ENCODE results near the gene DYNLT2. TPM values are rescaled to one million over a fixed set of nuclear protein-coding genes. Genes with fewer than 3 reads are reported as not detected.

DYNLT2 gene
- total and polyA plus RNA-seq, 2 of the 13 experiments (the other 11 are each of a cell fraction or from before 2014, with no cell fraction given): 2.1 to 4.3 TPM

DNA sequence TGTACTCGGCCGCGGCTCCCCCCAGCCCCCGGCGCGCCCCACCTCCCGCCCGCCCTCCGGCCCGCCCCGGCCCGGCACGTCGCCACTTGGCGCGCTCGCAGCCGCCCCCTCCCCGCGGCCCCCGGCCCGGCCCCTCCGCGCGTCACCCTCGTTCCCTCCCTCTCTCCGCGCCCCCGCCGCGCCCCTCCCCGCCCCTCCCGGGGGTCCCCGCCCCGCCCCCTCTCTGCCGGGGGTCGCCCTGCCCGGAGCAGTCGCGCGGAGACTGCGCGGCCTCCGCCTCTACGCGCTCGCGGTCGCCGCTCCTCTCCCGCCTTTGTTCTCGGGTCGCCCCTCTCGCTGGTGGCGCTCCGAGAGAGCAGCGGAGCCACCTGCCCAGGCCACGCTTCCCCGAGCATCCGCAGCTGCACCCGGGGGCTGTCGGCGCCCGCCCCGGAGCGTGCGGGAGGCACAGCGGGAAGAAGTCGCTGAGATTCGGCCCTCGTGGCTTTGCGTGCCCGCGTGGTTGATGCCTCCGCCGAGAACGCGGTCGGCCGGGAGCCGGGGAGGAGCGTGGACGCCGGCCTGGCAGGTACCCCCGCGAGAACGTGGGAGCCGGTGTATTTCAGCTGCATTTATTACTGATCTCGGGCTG, 26.8 kb downstream of the DYNLT2 start, which contains the start of gene PHF10 (continued):
- no peak for TF ChIP-seq GATA4 (IDR thresholded peaks at IDR 0.05; ENCODE audit: borderline replicate concordance, low read depth)
- TF ChIP-seq YEATS2 (CRISPR knock-in tag; IDR thresholded peaks at IDR 0.05; ENCODE audit: borderline replicate concordance): no peak
- TF ChIP-seq ZNF230 (CRISPR knock-in tag; IDR thresholded peaks at IDR 0.05): peak; percentile 91; the same call in 1 of the 2 replicates
- 0 out of 2 replicates have a peak, but pooled peaks have one; percentile 58 for TF ChIP-seq ZNF761 (CRISPR knock-in tag; conservative IDR thresholded peaks at IDR 0.05)
- TF ChIP-seq, protein P1, sequence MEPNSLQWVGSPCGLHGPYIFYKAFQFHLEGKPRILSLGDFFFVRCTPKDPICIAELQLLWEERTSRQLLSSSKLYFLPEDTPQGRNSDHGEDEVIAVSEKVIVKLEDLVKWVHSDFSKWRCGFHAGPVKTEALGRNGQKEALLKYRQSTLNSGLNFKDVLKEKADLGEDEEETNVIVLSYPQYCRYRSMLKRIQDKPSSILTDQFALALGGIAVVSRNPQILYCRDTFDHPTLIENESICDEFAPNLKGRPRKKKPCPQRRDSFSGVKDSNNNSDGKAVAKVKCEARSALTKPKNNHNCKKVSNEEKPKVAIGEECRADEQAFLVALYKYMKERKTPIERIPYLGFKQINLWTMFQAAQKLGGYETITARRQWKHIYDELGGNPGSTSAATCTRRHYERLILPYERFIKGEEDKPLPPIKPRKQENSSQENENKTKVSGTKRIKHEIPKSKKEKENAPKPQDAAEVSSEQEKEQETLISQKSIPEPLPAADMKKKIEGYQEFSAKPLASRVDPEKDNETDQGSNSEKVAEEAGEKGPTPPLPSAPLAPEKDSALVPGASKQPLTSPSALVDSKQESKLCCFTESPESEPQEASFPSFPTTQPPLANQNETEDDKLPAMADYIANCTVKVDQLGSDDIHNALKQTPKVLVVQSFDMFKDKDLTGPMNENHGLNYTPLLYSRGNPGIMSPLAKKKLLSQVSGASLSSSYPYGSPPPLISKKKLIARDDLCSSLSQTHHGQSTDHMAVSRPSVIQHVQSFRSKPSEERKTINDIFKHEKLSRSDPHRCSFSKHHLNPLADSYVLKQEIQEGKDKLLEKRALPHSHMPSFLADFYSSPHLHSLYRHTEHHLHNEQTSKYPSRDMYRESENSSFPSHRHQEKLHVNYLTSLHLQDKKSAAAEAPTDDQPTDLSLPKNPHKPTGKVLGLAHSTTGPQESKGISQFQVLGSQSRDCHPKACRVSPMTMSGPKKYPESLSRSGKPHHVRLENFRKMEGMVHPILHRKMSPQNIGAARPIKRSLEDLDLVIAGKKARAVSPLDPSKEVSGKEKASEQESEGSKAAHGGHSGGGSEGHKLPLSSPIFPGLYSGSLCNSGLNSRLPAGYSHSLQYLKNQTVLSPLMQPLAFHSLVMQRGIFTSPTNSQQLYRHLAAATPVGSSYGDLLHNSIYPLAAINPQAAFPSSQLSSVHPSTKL (CRISPR knock-in tag; IDR thresholded peaks at IDR 0.05): peak; percentile 9; the same call in 1 of the 2 replicates
- TF ChIP-seq TBX2 (CRISPR knock-in tag; IDR thresholded peaks at IDR 0.05; ENCODE audit: borderline replicate concordance): no peak
- TF ChIP-seq ZFP36L1 (CRISPR knock-in tag; IDR thresholded peaks at IDR 0.05): no peak
- 0 out of 2 replicates have a peak, but pooled peaks have one; percentile 72 for TF ChIP-seq ZNF33A (CRISPR knock-in tag; IDR thresholded peaks at IDR 0.05; ENCODE audit: borderline replicate concordance)
- TF ChIP-seq, protein P2, sequence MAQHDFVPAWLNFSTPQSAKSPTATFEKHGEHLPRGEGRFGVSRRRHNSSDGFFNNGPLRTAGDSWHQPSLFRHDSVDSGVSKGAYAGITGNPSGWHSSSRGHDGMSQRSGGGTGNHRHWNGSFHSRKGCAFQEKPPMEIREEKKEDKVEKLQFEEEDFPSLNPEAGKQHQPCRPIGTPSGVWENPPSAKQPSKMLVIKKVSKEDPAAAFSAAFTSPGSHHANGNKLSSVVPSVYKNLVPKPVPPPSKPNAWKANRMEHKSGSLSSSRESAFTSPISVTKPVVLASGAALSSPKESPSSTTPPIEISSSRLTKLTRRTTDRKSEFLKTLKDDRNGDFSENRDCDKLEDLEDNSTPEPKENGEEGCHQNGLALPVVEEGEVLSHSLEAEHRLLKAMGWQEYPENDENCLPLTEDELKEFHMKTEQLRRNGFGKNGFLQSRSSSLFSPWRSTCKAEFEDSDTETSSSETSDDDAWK (CRISPR knock-in tag; IDR thresholded peaks at IDR 0.05): no peak
- 0 out of 2 replicates have a peak, but pooled peaks have one; percentile 8 for TF ChIP-seq ADNP (CRISPR knock-in tag; IDR thresholded peaks at IDR 0.05)
- TF ChIP-seq ISL2 (CRISPR knock-in tag; IDR thresholded peaks at IDR 0.05): no peak
- TF ChIP-seq ZNF460 (CRISPR knock-in tag; IDR thresholded peaks at IDR 0.05; ENCODE audit: borderline replicate concordance): 0 out of 2 replicates have a peak, but pooled peaks have one; percentile 37
- no peak; the same call in 1 of the 2 replicates for TF ChIP-seq MXD4 (CRISPR knock-in tag; IDR thresholded peaks at IDR 0.05)
- no peak for TF ChIP-seq SMYD3 (CRISPR knock-in tag; IDR thresholded peaks at IDR 0.05)
- TF ChIP-seq, protein P3, sequence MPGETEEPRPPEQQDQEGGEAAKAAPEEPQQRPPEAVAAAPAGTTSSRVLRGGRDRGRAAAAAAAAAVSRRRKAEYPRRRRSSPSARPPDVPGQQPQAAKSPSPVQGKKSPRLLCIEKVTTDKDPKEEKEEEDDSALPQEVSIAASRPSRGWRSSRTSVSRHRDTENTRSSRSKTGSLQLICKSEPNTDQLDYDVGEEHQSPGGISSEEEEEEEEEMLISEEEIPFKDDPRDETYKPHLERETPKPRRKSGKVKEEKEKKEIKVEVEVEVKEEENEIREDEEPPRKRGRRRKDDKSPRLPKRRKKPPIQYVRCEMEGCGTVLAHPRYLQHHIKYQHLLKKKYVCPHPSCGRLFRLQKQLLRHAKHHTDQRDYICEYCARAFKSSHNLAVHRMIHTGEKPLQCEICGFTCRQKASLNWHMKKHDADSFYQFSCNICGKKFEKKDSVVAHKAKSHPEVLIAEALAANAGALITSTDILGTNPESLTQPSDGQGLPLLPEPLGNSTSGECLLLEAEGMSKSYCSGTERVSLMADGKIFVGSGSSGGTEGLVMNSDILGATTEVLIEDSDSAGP (CRISPR knock-in tag; IDR thresholded peaks at IDR 0.05; ENCODE audit: borderline replicate concordance): peak; percentile 93; the same call in 1 of the 2 replicates
- TF ChIP-seq ZFX (CRISPR knock-in tag; IDR thresholded peaks at IDR 0.05; ENCODE audit: low read depth): peak; percentile 80
- peak; percentile 74; the same call in 1 of the 2 replicates for TF ChIP-seq KLF13 (CRISPR knock-in tag; IDR thresholded peaks at IDR 0.05)
- TF ChIP-seq, protein P4, sequence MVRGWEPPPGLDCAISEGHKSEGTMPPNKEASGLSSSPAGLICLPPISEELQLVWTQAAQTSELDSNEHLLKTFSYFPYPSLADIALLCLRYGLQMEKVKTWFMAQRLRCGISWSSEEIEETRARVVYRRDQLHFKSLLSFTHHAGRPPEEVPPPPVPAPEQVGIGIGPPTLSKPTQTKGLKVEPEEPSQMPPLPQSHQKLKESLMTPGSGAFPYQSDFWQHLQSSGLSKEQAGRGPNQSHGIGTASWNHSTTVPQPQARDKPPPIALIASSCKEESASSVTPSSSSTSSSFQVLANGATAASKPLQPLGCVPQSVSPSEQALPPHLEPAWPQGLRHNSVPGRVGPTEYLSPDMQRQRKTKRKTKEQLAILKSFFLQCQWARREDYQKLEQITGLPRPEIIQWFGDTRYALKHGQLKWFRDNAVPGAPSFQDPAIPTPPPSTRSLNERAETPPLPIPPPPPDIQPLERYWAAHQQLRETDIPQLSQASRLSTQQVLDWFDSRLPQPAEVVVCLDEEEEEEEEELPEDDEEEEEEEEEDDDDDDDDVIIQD (CRISPR knock-in tag; IDR thresholded peaks at IDR 0.05; ENCODE audit: low read depth): no peak
- TF ChIP-seq BORCS8-MEF2B (CRISPR knock-in tag; IDR thresholded peaks at IDR 0.05): peak; percentile 70
- TF ChIP-seq THAP11 (CRISPR knock-in tag; IDR thresholded peaks at IDR 0.05): no peak

Measured in HepG2 (cell line).